NCI-H1694 treated with DMSO at 0.1 percent for 48 hours (cell line): Measurements from ENCODE around the gene MEP1A.
"Not testable (repeated sequence)": the region's sequence is repeated elsewhere in the genome, so short reads cannot be mapped to it uniquely, and the experiment has no call there.

Experiments used
- DNase-seq: peaks from one replicate; lab custom pipeline; 2025; lab: John Stamatoyannopoulos, UW

MEP1A gene

GRCh38 chr6:46834991-46835390, 41.8 kb downstream of the MEP1A start:
- DNase-seq, result not testable (repeated sequence)

- no peak for DNase-seq
Observed at GRCh38 chr6:46838033-46838432, 44.8 kb downstream of the MEP1A start.

- not testable (repeated sequence) for DNase-seq
Observed at GRCh38 chr6:46842252-46842846, 49.2 kb downstream of the MEP1A start.

- DNase-seq, result no peak
Observed at GRCh38 chr6:46845126-46845525, 51.9 kb downstream of the MEP1A start.

GRCh38 chr6:46848684-46849360, 55.6 kb downstream of the MEP1A start:
- DNase-seq, result peak; percentile 32

- DNase-seq, result no peak
Observed at GRCh38 chr6:46849361-46849690, 56.1 kb downstream of the MEP1A start.

- DNase-seq, result no peak
Observed at GRCh38 chr6:46850792-46851191, 57.6 kb downstream of the MEP1A start.

GRCh38 chr6:46851576-46851975, 58.4 kb downstream of the MEP1A start:
- not testable (repeated sequence) for DNase-seq

GRCh38 chr6:46855966-46856365, 62.8 kb downstream of the MEP1A start:
- peak; percentile 26 for DNase-seq

- DNase-seq, result no peak
Observed at GRCh38 chr6:46862381-46862780, 69.2 kb downstream of the MEP1A start.

- DNase-seq, result no peak
Observed at GRCh38 chr6:46863791-46864190, 70.6 kb downstream of the MEP1A start.

GRCh38 chr6:46865221-46865620, 72.0 kb downstream of the MEP1A start:
- DNase-seq, result no peak

- DNase-seq, result no peak
Observed at GRCh38 chr6:46867411-46867810, 74.2 kb downstream of the MEP1A start.

GRCh38 chr6:46876126-46876525, 82.9 kb downstream of the MEP1A start:
- no peak for DNase-seq

GRCh38 chr6:46879003-46879402, 85.8 kb downstream of the MEP1A start:
- no peak for DNase-seq

GRCh38 chr6:46882645-46883044, 89.5 kb downstream of the MEP1A start:
- no peak for DNase-seq

GRCh38 chr6:46888031-46888430, 94.8 kb downstream of the MEP1A start:
- DNase-seq, result no peak

GRCh38 chr6:46888578-46888977, 95.4 kb downstream of the MEP1A start:
- DNase-seq, result no peak
